GM19035 (cell line): Measurements from ENCODE around the gene RNPEP.
A peak's percentile ranks its signal among the peaks of the same experiment; 100 is the strongest.
"Not testable (repeated sequence)": the region's sequence is repeated elsewhere in the genome, so short reads cannot be mapped to it uniquely, and the experiment has no call there.

Experiments used
- ATAC-seq: cut with Tn5 transposase; IDR thresholded peaks from one replicate; pipeline ENCODE4 v1.9.1; 2021; ENCODE audit not compliant: unreplicated experiment

RNPEP gene, protein sequence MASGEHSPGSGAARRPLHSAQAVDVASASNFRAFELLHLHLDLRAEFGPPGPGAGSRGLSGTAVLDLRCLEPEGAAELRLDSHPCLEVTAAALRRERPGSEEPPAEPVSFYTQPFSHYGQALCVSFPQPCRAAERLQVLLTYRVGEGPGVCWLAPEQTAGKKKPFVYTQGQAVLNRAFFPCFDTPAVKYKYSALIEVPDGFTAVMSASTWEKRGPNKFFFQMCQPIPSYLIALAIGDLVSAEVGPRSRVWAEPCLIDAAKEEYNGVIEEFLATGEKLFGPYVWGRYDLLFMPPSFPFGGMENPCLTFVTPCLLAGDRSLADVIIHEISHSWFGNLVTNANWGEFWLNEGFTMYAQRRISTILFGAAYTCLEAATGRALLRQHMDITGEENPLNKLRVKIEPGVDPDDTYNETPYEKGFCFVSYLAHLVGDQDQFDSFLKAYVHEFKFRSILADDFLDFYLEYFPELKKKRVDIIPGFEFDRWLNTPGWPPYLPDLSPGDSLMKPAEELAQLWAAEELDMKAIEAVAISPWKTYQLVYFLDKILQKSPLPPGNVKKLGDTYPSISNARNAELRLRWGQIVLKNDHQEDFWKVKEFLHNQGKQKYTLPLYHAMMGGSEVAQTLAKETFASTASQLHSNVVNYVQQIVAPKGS

DNA sequence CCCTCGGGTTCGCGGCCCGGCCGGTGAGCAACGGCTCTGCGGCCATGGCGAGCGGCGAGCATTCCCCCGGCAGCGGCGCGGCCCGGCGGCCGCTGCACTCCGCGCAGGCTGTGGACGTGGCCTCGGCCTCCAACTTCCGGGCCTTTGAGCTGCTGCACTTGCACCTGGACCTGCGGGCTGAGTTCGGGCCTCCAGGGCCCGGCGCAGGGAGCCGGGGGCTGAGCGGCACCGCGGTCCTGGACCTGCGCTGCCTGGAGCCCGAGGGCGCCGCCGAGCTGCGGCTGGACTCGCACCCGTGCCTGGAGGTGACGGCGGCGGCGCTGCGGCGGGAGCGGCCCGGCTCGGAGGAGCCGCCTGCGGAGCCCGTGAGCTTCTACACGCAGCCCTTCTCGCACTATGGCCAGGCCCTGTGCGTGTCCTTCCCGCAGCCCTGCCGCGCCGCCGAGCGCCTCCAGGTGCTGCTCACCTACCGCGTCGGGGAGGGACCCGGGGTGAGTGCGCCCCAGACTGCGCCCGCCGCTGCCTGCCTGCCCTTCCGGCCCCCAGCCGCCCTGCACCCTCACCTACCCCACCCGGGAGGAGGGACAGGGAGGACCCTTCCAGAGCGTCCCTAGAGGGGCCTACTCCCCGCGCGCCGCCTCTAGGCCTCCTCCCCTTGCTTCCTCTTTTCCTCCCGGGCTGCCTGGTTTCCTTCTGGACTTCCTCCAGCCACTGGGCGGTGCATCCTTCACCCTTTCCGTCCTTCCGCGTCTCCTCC is at the start of gene RNPEP:
Gene RNPEP, plus strand, starts transcription at position 26 of the 757 bp plus-strand sequence. Its CDS starts 19 bp downstream, at position 45.
- peak; percentile 51 for ATAC-seq

DNA sequence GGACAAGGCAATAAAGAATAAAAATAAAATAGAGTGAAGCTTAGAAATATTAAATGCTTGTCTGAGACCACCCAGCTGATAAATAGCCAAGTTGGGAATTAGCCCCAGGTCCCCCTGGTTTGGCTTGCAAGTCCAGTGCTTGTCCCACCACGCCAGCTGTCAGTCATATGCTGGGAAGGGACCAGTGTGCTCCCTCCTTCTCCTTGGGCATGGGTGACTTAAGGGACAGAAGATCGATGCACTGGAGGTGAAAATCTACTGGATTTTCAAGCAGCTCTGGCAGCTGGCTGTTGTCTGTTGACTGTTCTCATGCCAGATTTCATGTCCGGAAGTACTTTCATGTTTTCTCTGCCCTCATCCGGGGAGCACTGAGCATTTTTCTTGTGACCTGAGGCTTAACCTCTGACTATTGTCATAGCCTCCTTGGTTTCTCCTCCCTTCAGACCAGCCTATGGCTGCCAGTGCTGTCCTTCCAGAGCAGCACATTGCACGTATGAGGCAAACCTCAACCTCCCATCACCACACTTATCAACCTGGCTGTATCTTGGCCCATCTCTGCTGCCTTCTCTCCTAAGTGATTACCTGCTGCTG is 48.5 kb upstream of the RNPEP start:
- ATAC-seq: no peak

DNA sequence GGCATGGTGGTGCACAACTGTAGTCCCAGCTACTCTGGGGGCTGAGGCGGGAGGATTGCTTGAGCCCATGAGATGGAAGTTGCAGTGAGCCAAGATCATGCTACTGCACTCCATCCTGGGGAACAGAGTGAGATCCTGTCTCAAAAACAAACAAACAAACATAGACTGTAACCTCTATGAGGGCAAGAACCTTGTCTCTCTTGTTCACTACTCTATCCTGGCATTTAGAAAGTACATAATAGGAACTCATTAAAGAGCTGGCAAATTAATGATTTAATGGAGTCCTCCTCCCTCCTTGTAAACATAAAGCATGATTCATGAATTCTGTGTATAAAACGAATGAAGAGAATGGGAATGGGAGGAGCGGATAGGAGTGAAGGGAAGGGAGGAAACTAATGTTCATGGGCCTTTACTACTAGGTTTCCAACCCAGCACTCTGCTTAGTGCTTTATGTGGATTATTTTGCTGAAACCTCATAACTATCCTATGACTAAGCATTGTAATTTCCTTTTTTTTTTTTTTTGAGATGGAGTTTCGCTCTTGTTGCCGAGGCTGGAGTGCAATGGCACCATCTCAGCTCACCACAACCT is 44.7 kb upstream of the RNPEP start:
- ATAC-seq: no peak

GRCh38 chr1:201938440-201939035 is 43.9 kb upstream of the RNPEP start:
- no peak for ATAC-seq

- ATAC-seq: no peak
Measured at GRCh38 chr1:201939148-201939547, 43.3 kb upstream of the RNPEP start.

DNA sequence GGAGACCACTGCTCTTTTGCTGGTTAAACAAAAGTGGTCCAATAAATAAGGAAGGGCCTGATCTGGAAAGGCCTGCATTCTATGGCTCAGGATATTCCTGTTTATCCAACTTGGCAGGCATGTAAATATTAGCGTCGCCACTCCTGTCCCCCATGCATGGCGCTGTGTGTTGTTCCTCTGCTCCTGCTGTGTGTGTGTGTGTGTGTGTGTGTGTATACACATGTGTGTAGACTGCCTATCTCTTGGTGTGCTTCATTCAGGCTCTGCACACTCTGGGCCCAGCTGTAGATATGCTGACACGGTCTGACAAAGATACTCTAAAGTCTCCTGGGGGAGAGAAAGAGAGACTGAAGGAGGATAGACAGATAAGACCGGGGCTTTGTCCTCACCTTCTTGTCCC is 42.9 kb upstream of the RNPEP start:
- ATAC-seq: no peak

GRCh38 chr1:201940316-201940715 is 42.1 kb upstream of the RNPEP start:
- not testable (repeated sequence) for ATAC-seq

DNA sequence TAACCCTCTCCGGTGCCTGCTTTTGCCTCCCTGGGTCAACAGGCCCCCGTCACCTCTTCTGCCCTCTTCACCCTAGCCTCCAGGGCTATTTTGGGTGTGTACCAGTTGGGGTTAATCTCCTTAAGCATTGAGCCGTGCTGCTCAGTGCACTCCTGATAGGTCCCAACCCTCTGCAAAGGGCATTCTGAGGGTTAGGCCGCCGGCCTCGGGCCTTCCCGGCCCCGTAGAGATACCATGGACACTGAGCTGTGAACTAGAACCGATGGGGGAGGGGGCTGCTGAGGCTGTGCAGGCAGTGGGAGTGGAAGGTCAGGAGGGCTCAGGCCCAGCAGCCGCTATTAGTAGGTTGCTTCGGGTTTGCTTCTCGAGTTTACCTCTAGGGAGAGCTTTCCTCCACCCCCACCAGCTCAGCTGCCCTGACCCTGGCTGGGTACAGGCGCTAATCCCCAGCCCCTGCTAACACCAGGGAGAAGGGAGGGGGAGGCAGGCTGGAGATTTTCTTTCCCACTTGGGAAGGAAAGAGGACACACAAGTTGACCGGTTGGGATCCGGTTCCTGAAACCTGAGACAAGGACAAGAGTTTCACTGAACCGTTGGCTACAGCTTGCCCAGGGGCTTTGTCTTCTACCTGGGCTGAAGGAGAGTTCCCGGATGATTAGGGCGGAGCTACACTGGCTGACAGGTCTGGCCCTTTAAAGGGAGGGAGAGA is 40.9 kb upstream of the RNPEP start:
- no peak for ATAC-seq

DNA sequence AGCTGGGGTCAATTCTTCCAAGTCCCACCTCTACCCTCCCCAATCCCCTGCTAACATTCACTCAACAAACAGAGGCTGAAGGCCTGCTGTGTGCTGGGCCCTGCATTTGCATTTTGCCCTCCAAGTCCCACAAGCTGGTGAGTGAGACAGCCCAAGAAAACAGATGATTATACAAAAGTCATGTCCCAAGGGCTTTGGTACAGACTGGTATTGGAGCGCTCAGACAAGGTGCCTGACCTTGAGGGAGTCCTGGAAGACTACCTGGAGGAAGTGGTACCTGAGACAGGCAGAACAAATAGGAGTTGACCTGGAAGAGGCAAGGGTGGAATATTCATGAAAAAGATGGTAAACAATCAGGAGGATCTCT is 40.3 kb upstream of the RNPEP start:
- ATAC-seq: no peak

GRCh38 chr1:201944002-201944401 is 38.4 kb upstream of the RNPEP start:
- no peak for ATAC-seq

- ATAC-seq: no peak
Measured at GRCh38 chr1:201944639-201945038, 37.8 kb upstream of the RNPEP start.

- no peak for ATAC-seq
Measured at GRCh38 chr1:201945157-201945556, 37.3 kb upstream of the RNPEP start.

GRCh38 chr1:201945863-201946223 is 36.6 kb upstream of the RNPEP start:
- ATAC-seq: no peak

DNA sequence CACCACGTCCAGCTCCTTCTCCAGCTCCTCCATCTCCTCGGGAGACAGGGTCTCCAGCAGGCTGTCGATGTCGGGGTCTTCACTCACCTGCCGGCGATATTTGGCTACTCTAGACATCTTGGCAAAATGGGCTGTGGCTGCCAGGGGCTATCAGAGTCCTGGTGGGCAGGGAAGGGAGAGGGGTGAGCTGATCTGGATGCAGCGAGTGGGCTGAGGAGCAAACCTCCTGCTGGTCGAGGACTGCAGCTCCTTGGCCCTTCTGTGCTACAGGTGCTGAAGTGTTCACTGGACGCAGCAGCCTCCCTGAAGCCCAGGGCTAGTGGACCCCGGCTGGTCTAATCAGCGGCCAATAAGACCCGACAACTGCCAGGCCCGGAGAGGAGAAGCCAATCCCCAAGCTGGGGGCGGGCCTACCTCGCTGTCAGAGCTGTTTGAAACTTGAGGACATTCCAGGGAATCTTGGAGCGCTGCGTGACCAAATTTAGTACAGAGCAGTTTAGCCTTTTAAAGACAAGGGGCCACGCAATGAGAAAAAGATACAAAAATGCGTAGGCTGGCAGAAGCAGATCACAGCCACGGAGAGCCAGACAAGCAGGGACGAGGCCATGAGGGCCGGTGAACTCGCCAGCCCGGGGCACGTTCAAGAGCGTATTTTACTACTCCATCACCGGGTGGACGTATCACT is 36.1 kb upstream of the RNPEP start, which contains the start of gene LMOD1:
Gene LMOD1, minus strand, starts transcription at position 325 of the 685 bp plus-strand sequence. Its CDS starts 208 bp downstream, at position 117.
- no peak for ATAC-seq

DNA sequence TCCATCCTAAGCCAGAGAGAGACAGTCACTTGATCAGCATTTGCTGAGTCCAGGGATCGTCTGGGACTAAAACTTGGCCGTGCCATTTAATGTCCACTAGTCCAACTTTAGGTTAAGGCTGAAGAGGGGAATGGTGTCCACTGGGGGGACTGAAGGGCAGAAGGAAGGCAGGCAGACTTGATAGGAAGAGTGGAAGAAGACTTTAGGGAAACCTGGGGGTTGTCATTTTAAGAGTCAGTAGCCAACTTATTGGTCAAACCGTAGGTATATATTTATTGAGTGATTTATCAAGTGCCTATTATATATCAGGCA is 34.8 kb upstream of the RNPEP start:
- no peak for ATAC-seq

DNA sequence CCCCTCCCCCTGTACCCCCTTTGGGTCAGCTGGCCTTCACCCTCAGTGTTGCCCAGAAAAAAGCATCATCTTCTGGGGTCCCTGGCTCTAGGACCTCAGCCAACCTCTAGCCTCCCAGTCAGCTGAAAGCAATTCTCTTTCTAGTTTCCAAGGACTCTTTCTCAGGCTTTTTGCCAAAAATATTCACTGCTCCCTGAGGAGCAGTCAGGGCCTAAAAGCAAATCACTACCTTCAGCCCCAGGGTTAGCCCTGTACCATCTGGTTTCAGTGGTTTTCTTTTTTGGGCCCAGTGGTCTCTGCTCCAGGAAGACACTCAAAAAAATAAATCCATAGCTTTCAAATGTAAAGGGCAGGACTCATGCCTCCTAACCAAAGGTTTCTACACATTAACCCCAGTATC is 33.0 kb upstream of the RNPEP start:
- no peak for ATAC-seq

DNA sequence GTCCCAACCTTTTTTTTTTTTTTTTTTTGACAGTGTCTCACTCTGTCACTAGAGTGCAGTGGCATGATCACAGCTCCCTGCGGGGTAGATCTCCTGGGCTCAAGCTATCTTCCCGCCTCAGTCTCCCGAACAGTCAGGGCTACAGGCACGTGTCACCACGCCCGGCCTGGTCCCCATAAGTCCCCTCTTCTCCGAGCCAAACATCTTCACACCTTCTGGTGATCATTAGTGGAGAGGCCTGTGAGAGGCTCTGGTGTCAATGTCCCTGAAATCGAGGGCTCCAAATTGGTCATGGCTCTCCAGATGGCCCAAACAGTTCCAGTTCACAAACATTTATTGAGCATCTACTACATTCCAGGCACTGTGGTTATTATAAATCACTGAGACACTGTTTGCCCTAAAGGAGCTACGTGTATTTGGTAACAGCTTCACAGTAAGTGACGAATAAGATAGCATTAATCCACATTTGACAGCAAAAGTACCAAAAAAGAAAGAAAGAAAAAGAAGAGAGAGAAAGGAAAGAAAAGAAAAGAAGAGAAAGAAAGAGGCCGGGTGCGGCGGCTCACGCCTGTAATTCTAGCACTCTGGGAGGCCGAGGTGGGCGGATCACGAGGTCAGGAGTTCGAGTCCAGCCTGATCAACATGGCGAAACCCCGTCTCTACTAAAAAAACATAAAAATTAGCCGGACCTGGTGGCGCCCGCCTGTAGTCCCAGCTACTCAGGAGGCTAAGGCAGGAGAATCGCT is 28.0 kb upstream of the RNPEP start:
- no peak for ATAC-seq

- peak; percentile 99 for ATAC-seq
Measured at GRCh38 chr1:201955009-201955728, 27.3 kb upstream of the RNPEP start, which contains the start of gene TIMM17A. TSS of gene TIMM17A (plus strand) at chr1:201955503. CDS start at chr1:201955527, 24 bp downstream.
